ENCODE data around the gene STKLD1.
A peak's percentile ranks its signal among the peaks of the same experiment; 100 is the strongest.

STKLD1 gene

GRCh38 chr9:133405508-133406438 is 29.6 kb downstream of the STKLD1 start:
- Histone ChIP-seq H3K4me3 (ENCODE audit: insufficient read length, low read depth) (no peak overlapping the region), H3K4me1 (ENCODE audit: insufficient read depth, insufficient read length) (peaks cover 2% of the 10 kb centered on the region), H3K9ac (ENCODE audit: insufficient read length, low read depth) (no peak overlapping the region), H3K27me3 (ENCODE audit: insufficient read depth, insufficient read length) (no peaks in the 10 kb centered on the region), H3K9me3 (ENCODE audit: insufficient read depth, low read length) (no peaks in the 10 kb centered on the region), H3K36me3 (ENCODE audit: insufficient read depth, insufficient read length, low read length) (peaks cover 95% of the 10 kb centered on the region)
- TF ChIP-seq SUZ12 (IDR thresholded peaks at IDR 0.05; ENCODE audit: extremely low read depth, insufficient read depth, insufficient read length), result no peak
- TF ChIP-seq ZNF274 (IDR thresholded peaks at IDR 0.05; ENCODE audit: low read depth, low read length), result no peak
- TF ChIP-seq YY1 (IDR thresholded peaks at IDR 0.05; ENCODE audit: insufficient read depth, insufficient read length), result no peak
- no peak for DNase-seq (ENCODE audit: low read depth, low spot score)

GRCh38 chr9:133406480-133407307 is 30.5 kb downstream of the STKLD1 start:
- peak; percentile 64 for DNase-seq (ENCODE audit: low read depth, low spot score)
- Histone ChIP-seq H3K4me1 (ENCODE audit: insufficient read depth, insufficient read length) (peaks cover 2% of the 10 kb centered on the region), H3K36me3 (ENCODE audit: insufficient read depth, insufficient read length, low read length) (peaks cover 97% of the 10 kb centered on the region), H3K4me3 (ENCODE audit: insufficient read length, low read depth) (no peak overlapping the region), H3K9ac (ENCODE audit: insufficient read length, low read depth) (no peak overlapping the region), H3K27me3 (ENCODE audit: insufficient read depth, insufficient read length) (no peaks in the 10 kb centered on the region), H3K9me3 (ENCODE audit: insufficient read depth, low read length) (no peaks in the 10 kb centered on the region)
- TF ChIP-seq YY1 (IDR thresholded peaks at IDR 0.05; ENCODE audit: insufficient read depth, insufficient read length) (no peak), ZNF274 (IDR thresholded peaks at IDR 0.05; ENCODE audit: low read depth, low read length) (no peak), SUZ12 (IDR thresholded peaks at IDR 0.05; ENCODE audit: extremely low read depth, insufficient read depth, insufficient read length) (no peak)

- Histone ChIP-seq H3K27me3 (ENCODE audit: insufficient read depth, insufficient read length) (no peaks in the 10 kb centered on the region), H3K36me3 (ENCODE audit: insufficient read depth, insufficient read length, low read length) (peaks cover 97% of the 10 kb centered on the region), H3K9me3 (ENCODE audit: insufficient read depth, low read length) (no peaks in the 10 kb centered on the region), H3K4me1 (ENCODE audit: insufficient read depth, insufficient read length) (peaks cover 2% of the 10 kb centered on the region), H3K9ac (ENCODE audit: insufficient read length, low read depth) (no peak overlapping the region), H3K4me3 (ENCODE audit: insufficient read length, low read depth) (no peak overlapping the region)
- DNase-seq (ENCODE audit: low read depth, low spot score), result no peak
- no peak for TF ChIP-seq ZNF274 (IDR thresholded peaks at IDR 0.05; ENCODE audit: low read depth, low read length)
- TF ChIP-seq SUZ12 (IDR thresholded peaks at IDR 0.05; ENCODE audit: extremely low read depth, insufficient read depth, insufficient read length), result no peak
- TF ChIP-seq YY1 (IDR thresholded peaks at IDR 0.05; ENCODE audit: insufficient read depth, insufficient read length), result no peak
These were observed 31.9 kb downstream of the STKLD1 start for GRCh38 chr9:133408042-133408441.

GRCh38 chr9:133415170-133415569 is 39.0 kb downstream of the STKLD1 start:
- Histone ChIP-seq H3K4me1 (ENCODE audit: insufficient read depth, insufficient read length) (peaks cover 2% of the 10 kb centered on the region), H3K27me3 (ENCODE audit: insufficient read depth, insufficient read length) (no peaks in the 10 kb centered on the region), H3K4me3 (ENCODE audit: insufficient read length, low read depth) (no peak overlapping the region), H3K9ac (ENCODE audit: insufficient read length, low read depth) (no peak overlapping the region), H3K9me3 (ENCODE audit: insufficient read depth, low read length) (no peaks in the 10 kb centered on the region), H3K36me3 (ENCODE audit: insufficient read depth, insufficient read length, low read length) (peaks cover 63% of the 10 kb centered on the region)
- DNase-seq (ENCODE audit: low read depth, low spot score), result no peak
- TF ChIP-seq YY1 (IDR thresholded peaks at IDR 0.05; ENCODE audit: insufficient read depth, insufficient read length) (no peak), ZNF274 (IDR thresholded peaks at IDR 0.05; ENCODE audit: low read depth, low read length) (no peak), SUZ12 (IDR thresholded peaks at IDR 0.05; ENCODE audit: extremely low read depth, insufficient read depth, insufficient read length) (no peak)

GRCh38 chr9:133417541-133418461 is 41.6 kb downstream of the STKLD1 start, which contains the start of gene REXO4:
Gene REXO4, minus strand, starts transcription at chr9:133418010. Its CDS starts 166 bp downstream, at chr9:133417844.
- H3K9me3 ChIP-seq (ENCODE audit: insufficient read depth, low read length), result no peaks in the 10 kb centered on the region
- peak within 1 kb of the TSS; percentile 98 for H3K9ac ChIP-seq (ENCODE audit: insufficient read length, low read depth)
- H3K36me3 ChIP-seq (ENCODE audit: insufficient read depth, insufficient read length, low read length), result peaks cover 39% of the 10 kb centered on the region
- no peak for TF ChIP-seq SUZ12 (IDR thresholded peaks at IDR 0.05; ENCODE audit: extremely low read depth, insufficient read depth, insufficient read length)
- TF ChIP-seq YY1 (IDR thresholded peaks at IDR 0.05; ENCODE audit: insufficient read depth, insufficient read length), result no peak
- no peak for TF ChIP-seq ZNF274 (IDR thresholded peaks at IDR 0.05; ENCODE audit: low read depth, low read length)
- H3K4me3 ChIP-seq (ENCODE audit: insufficient read length, low read depth), result peak within 1 kb of the TSS; percentile 92
- peak; percentile 96 for DNase-seq (ENCODE audit: low read depth, low spot score)
- peaks cover 17% of the 10 kb centered on the region for H3K4me1 ChIP-seq (ENCODE audit: insufficient read depth, insufficient read length)
- no peaks in the 10 kb centered on the region for H3K27me3 ChIP-seq (ENCODE audit: insufficient read depth, insufficient read length)

- H3K9ac ChIP-seq (ENCODE audit: insufficient read length, low read depth), result peak overlapping the region; percentile 98
- H3K4me3 ChIP-seq (ENCODE audit: insufficient read length, low read depth), result peak overlapping the region; percentile 92
- TF ChIP-seq YY1 (IDR thresholded peaks at IDR 0.05; ENCODE audit: insufficient read depth, insufficient read length), result no peak
- TF ChIP-seq SUZ12 (IDR thresholded peaks at IDR 0.05; ENCODE audit: extremely low read depth, insufficient read depth, insufficient read length), result no peak
- TF ChIP-seq ZNF274 (IDR thresholded peaks at IDR 0.05; ENCODE audit: low read depth, low read length), result no peak
- H3K4me1 ChIP-seq (ENCODE audit: insufficient read depth, insufficient read length), result peaks cover 17% of the 10 kb centered on the region
- peaks cover 27% of the 10 kb centered on the region for H3K36me3 ChIP-seq (ENCODE audit: insufficient read depth, insufficient read length, low read length)
- no peaks in the 10 kb centered on the region for H3K9me3 ChIP-seq (ENCODE audit: insufficient read depth, low read length)
- no peak for DNase-seq (ENCODE audit: low read depth, low spot score)
- H3K27me3 ChIP-seq (ENCODE audit: insufficient read depth, insufficient read length), result no peaks in the 10 kb centered on the region
These were observed 42.8 kb downstream of the STKLD1 start for GRCh38 chr9:133419005-133419404.
